Lower leg skin (tissue), 4 donors: Measurements from ENCODE around the gene FBH1. TPM values are rescaled to one million over a fixed set of nuclear protein-coding genes. Genes with fewer than 3 reads are reported as not detected.
"Not testable (repeated sequence)": the region's sequence is repeated elsewhere in the genome, so short reads cannot be mapped to it uniquely, and the experiment has no call there.

ENCODE experiments used
- DNase-seq, 2 donors: peaks; one replicate each; pipeline ENCODE4 v3.0.0-alpha.2; 2019; ENCODE audit warnings: low spot score in 2 of 2
- H3K4me3 ChIP-seq: fragments of 200-600 bp; sonication (generic); 2 replicates; pipeline ENCODE4 v1.5.1; 2017; ENCODE audit warnings: mild to moderate bottlenecking, low read depth; ENCODE audit not compliant: poor library complexity, severe bottlenecking
- POLR2A ChIP-seq, 2 donors: fragments of 450-650 bp; IDR thresholded peaks; one replicate each; pipeline ENCODE4 v1.6.1; 2016 to 2017; ENCODE audit warnings: antibody characterized with exemption in 2 of 2, mild to moderate bottlenecking in 1 of 2, moderate library complexity in 1 of 2
- WGBS, 2 donors: methylation state at CpG; one replicate each; pipeline ENCODE4 v1.1.5; 2018; 5-methylcytosine and 5-hydroxymethylcytosine counted together
- intact Hi-C: fragments of 100-400 bp; cut with DNase I; formaldehyde crosslinking; loops from one replicate; pipeline ENCODE4 v1.15.0; 2023; ENCODE audit warnings: low total_unique reads
- total RNA-seq, 4 donors: library from RNA; depleted of rRNA; stranded (reverse); fragments of >200 nt; gene quantifications; one replicate each; pipeline ENCODE4 v1.1.0, GENCODE V29; 2016
- TF ChIP-seq, protein P1 (sequence below), 3 donors: fragments of 450-650 bp; IDR thresholded peaks; one replicate each; pipeline ENCODE4 v1.5.1; 2016; ENCODE audit warnings: antibody characterized with exemption in 3 of 3, mild to moderate bottlenecking in 3 of 3, moderate library complexity in 2 of 3

FBH1 gene
- 100 to 1,000 TPM in 1 of 4 donors, 10 to 100 TPM in 3; 76.0 to 100 (median 92.2) TPM for total RNA-seq

DNA sequence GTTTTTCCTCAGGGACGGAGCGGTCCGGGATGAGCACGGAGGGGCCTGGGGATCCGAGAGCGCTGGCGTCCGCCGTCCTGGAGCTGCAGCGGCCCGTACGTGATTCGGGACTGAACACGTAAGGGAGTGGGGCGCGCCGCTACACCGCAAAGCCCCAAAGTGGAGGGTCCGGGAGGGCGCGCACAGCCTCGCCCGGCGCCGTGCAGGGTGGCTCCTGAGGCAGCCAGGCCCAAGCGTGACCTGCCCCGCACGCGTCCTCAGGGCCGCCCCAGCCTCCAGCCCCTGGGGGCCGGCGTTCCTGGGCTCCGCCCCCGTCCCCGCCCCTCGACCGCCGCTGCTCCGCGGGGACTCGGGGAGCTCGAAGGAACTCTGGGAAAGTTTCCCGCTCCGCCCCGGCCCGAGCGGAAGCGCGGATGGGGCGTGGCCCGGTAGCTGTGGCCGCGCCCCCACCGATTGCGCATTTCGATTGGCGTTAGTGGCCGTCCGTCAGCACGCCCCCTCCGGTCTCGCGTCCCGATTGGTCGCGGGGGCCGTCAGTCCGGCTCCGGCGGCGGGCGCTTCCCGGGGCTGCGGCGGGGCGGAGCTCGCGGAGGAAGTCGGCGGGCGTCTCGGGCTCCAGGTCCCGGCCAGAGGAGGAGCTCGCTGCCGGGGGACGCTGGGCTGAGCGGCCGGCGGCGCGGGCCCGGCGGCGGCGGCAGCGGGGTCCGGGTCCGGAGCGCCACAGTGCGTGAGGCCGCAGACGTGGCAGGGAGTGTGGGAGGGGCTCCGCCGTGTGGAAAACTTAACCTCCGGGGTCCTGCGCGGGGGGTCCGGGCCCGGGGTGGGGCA is at the start of gene FBH1, which contains the start of gene ANKRD16:
FBH1 (plus strand) TSS at position 620 of the 828 bp plus-strand sequence; CDS start at position 723, 103 bp downstream.
ANKRD16 (minus strand) TSS at position 270 of the 828 bp plus-strand sequence. CDS start 539 bp downstream, outside the sequence.
- no peak for TF ChIP-seq POLR2A (IDR thresholded peaks at IDR 0.05)
- TF ChIP-seq, protein P1, sequence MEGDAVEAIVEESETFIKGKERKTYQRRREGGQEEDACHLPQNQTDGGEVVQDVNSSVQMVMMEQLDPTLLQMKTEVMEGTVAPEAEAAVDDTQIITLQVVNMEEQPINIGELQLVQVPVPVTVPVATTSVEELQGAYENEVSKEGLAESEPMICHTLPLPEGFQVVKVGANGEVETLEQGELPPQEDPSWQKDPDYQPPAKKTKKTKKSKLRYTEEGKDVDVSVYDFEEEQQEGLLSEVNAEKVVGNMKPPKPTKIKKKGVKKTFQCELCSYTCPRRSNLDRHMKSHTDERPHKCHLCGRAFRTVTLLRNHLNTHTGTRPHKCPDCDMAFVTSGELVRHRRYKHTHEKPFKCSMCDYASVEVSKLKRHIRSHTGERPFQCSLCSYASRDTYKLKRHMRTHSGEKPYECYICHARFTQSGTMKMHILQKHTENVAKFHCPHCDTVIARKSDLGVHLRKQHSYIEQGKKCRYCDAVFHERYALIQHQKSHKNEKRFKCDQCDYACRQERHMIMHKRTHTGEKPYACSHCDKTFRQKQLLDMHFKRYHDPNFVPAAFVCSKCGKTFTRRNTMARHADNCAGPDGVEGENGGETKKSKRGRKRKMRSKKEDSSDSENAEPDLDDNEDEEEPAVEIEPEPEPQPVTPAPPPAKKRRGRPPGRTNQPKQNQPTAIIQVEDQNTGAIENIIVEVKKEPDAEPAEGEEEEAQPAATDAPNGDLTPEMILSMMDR (IDR thresholded peaks at IDR 0.05) = peak in 1 of 3 donors; percentile 34
- WGBS, 2 donors = 0% methylated on average over 33 to 53 of the region's 109 CpGs
- peak; percentile 98 to 100 for DNase-seq
- peak within 1 kb of the TSS; percentile 86 for H3K4me3 ChIP-seq
- intact Hi-C loops = no loop called here

DNA sequence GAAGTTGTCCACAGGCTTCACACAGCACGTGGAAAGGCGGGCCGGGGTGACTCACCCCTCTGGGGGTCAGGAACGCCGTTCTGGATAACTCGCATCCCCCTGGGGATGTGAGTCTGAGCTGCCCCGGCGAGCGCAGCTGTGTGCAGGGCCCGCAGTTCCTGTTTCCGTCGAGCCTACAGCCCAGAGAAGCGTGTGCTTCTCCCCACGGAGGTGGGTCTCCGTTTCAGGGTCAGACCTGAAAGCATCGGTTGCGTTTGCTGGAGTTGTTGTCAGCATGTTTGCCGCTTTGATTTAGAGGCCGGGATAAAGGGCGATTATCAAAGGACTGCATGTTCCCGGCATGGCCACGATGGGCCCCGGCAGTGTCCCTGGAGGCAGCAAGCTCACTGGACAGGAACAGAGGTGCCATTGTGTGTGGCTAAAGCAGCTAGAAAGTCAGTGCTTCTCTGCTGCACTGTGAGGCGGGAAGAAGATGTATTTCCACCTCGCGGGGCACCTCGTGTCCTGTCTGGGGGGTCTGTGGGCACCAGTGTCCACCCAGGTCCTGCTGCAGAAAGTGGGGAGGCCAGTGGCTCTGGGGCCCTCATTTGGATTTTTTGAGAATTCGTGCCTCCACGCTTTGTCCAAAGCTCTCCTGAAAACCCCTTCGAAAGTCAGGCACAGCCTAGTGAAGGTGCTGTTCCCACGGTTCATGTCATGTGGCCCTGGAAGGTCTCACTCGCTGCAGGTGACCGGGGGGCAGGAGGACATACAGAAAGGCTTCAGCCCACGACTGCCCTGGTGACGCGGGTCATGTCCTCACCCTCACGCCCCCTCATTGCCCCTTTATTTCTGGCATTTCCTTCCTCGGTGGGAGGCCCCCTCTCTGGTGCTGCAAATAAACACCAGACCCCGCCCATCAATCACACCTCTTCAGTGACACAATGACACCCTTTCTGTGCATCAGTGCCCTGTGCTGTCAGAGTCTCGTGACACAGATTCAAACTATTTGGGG is 49.4 kb upstream of the FBH1 start:
- no peak for DNase-seq
- no peak for TF ChIP-seq POLR2A (IDR thresholded peaks at IDR 0.05)
- TF ChIP-seq, protein P1 (IDR thresholded peaks at IDR 0.05) = no peak
- intact Hi-C loops = no loop called here
- no peak overlapping the region for H3K4me3 ChIP-seq
- WGBS, 2 donors = 56 to 57% methylated on average over 35 to 40 of the region's 40 CpGs

DNA sequence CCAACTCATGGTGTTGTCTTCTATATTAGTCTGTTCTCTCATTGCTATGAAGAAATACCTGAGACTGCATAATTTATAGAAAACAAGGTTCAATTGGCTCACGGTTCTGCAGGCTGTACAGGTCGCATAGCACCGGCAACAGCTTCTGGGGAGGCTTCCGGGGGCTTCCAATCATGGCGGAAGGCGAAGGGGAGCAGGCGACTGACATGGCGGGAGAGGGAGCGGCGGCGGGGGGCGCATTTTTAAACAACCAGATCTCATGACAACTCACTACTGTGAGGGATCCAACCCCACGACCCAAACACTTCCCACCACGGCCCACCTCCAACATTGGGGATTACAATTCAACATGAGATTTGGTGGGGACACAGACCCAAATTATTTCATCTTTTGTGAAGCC is 48.1 kb upstream of the FBH1 start:
- intact Hi-C loops = no loop called here
- DNase-seq = no peak
- H3K4me3 ChIP-seq = no peak overlapping the region
- 88 to 93% methylated on average over 14 of the region's 14 CpGs for WGBS, 2 donors
- no peak for TF ChIP-seq POLR2A (IDR thresholded peaks at IDR 0.05)
- TF ChIP-seq, protein P1 (IDR thresholded peaks at IDR 0.05) = no peak

DNA sequence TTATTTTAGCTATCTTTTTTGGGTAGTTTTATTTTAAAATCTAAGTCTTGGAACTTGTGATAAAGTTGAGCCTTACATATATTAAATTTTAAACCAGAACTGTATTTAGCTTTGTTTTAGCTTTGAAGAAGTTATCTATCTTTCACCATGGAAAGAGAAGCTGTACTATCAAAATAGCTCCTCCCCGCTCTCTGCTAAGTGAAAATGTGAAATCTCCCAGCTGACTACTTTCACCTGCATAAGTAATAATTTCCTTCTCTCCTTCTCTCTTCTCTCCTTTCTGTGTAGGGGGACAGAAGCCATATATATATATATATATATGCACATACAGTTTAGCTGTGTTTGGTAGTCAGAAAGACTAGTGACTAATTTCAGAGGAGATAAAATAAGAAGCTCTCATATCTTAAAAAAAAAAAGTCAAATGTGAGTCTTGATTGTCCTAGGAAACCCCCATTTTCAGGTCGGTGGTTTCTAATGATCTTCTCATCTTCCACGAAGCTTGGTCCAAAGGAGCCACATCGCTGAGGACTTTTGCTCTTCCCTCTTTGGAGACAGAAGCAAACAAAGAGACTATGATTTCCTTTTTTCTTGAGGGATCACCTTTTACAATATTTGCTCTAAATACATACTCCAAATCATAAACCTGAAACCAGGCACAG is 46.2 kb upstream of the FBH1 start:
- intact Hi-C loops = no loop called here
- TF ChIP-seq, protein P1 (IDR thresholded peaks at IDR 0.05) = no peak
- no peak for TF ChIP-seq POLR2A (IDR thresholded peaks at IDR 0.05)

DNA sequence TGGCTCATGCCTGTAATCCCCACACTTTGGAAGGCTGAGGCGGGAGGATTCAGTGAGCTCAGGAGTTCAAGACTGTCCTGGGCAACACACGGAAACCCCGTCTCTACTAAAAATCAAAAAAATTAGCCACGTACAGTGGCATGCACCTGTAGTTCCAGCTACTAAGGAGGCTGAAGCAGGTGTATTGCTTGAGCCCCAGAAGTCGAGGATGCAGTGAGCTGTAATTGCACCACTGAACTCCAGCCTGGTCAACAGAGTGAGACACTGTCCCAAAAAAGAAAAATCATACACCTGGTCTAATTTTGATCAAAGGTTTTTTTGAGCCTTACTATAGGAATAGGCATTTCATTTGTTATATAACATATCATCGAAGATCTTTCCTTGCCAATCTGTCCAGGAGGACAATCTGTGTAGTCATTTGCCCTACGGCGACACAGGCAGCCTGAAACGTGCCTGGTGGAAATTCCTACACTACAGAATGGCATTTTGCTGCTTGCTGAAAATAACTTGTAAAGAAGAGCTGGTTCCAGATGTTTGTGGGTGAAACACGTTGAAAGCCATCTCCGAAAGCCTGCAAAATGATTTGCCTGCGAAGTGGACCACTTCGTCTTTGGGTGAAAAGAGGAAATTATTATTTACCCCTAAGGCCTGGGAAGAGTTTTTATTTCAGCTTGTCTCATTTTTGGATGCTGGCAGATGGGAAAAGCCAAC is 45.5 kb upstream of the FBH1 start:
- intact Hi-C loops = no loop called here
- no peak for DNase-seq
- WGBS, 2 donors = 38% methylated on average over 13 of the region's 13 CpGs
- TF ChIP-seq POLR2A (IDR thresholded peaks at IDR 0.05) = no peak
- TF ChIP-seq, protein P1 (IDR thresholded peaks at IDR 0.05) = no peak
- H3K4me3 ChIP-seq = no peak overlapping the region

More for the DNA sequence above, 46.2 kb upstream of the FBH1 start:
- 71 to 76% methylated on average over 4 of the region's 4 CpGs for WGBS, 2 donors
- no peak for DNase-seq
- no peak overlapping the region for H3K4me3 ChIP-seq

DNA sequence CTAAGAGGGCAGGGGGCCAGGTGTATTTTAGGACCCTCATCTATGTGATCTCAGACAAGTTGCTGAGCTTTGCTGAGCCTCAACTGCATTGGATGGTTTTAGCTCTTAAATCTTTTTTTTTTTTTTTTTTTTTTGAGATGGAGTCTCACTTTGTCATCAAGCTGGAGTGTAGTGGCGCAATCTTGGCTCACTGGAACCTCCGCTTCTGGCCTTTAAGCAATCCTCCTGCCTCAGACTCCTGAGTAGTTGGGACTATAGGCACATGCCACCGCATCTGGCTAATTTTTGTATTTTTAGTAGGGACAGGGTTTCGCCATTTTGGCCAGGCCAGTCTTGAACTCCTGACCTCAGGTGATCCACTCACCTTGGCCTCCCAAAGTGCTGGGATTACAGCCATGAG is 43.4 kb upstream of the FBH1 start:
- DNase-seq = not testable (repeated sequence)
- WGBS, 2 donors = 89 to 96% methylated on average over 4 of the region's 4 CpGs

More for the DNA sequence above, 43.4 kb upstream of the FBH1 start:
- intact Hi-C loops, H3K4me3 ChIP-seq: not testable (repeated sequence)
